OCI-LY1 (cell line): ENCODE data around the gene TSKU.
"Not testable (repeated sequence)": the region's sequence is repeated elsewhere in the genome, so short reads cannot be mapped to it uniquely, and the experiment has no call there.

Experiments used
- H2AFZ ChIP-seq: fragments of 200-600 bp; sonication (generic), shearing (Covaris generic); 2 replicates; pipeline ENCODE4 v1.6.0; 2014; ENCODE audit warnings: antibody characterized with exemption, mild to moderate bottlenecking, low read length
- H3F3A ChIP-seq: fragments of 200-600 bp; sonication (generic), shearing (Covaris generic); 2 replicates; pipeline ENCODE4 v1.6.0; 2014; ENCODE audit warnings: mild to moderate bottlenecking, antibody characterized with exemption, low read length, moderate library complexity; ENCODE audit not compliant: insufficient read depth
- H3K27ac ChIP-seq: fragments of 200-600 bp; sonication (generic); 2 replicates; pipeline ENCODE4 v1.5.1; 2014; ENCODE audit warnings: low read length, mixed run types, mild to moderate bottlenecking, low read depth; ENCODE audit not compliant: poor library complexity, severe bottlenecking
- H3K27me3 ChIP-seq: fragments of 200-600 bp; sonication (generic); 2 replicates; pipeline ENCODE4 v1.6.0; 2014; ENCODE audit warnings: antibody characterized with exemption, mild to moderate bottlenecking, low read length, moderate library complexity; ENCODE audit not compliant: insufficient read depth
- H3K36me3 ChIP-seq: fragments of 200-600 bp; sonication (generic); 2 replicates; pipeline ENCODE4 v1.6.1; 2014; ENCODE audit warnings: mild to moderate bottlenecking, antibody characterized with exemption, low read length, moderate library complexity, mixed read lengths; ENCODE audit not compliant: insufficient read depth
- H3K4me1 ChIP-seq: fragments of 200-600 bp; sonication (generic); 2 replicates; pipeline ENCODE4 v1.5.1; 2014; ENCODE audit warnings: mild to moderate bottlenecking, low read length, moderate library complexity; ENCODE audit not compliant: insufficient read depth, severe bottlenecking
- H3K4me2 ChIP-seq: fragments of 200-600 bp; sonication (generic), shearing (Covaris generic); 2 replicates; pipeline ENCODE4 v1.6.1; 2014; ENCODE audit warnings: low read length
- H3K4me3 ChIP-seq: fragments of 200-600 bp; sonication (generic); 2 replicates; pipeline ENCODE4 v1.5.1; 2014; ENCODE audit warnings: low read length, low read depth, mild to moderate bottlenecking, mixed read lengths; ENCODE audit not compliant: poor library complexity, severe bottlenecking
- H3K79me2 ChIP-seq: fragments of 200-600 bp; shearing (Covaris generic); 2 replicates; pipeline ENCODE4 v1.6.1; 2016; ENCODE audit warnings: mixed run types, low read length, mixed read lengths; ENCODE audit not compliant: insufficient read depth
- H3K9ac ChIP-seq: fragments of 200-600 bp; sonication (generic), shearing (Covaris generic); 2 replicates; pipeline ENCODE4 v1.6.1; 2014; ENCODE audit warnings: mild to moderate bottlenecking, low read length, mixed read lengths
- H3K9me2 ChIP-seq: fragments of 200-600 bp; sonication (generic), shearing (Covaris generic); 2 replicates; pipeline ENCODE4 v1.6.1; 2014; ENCODE audit warnings: low read depth, mild to moderate bottlenecking, low read length, mixed read lengths
- H3K9me3 ChIP-seq: fragments of 200-600 bp; shearing (Covaris generic); 2 replicates; pipeline ENCODE4 v1.6.1; 2014; ENCODE audit warnings: low read length, mixed read lengths
- H4K20me1 ChIP-seq: fragments of 200-600 bp; sonication (generic), shearing (Covaris generic); 2 replicates; pipeline ENCODE4 v1.6.0; 2016; ENCODE audit warnings: mild to moderate bottlenecking, low read length; ENCODE audit not compliant: insufficient read depth
- CTCF ChIP-seq: fragments of 200-600 bp; sonication (generic), shearing (Covaris generic); IDR thresholded peaks from 2 replicates; pipeline ENCODE4 v1.5.1; 2017; ENCODE audit warnings: mild to moderate bottlenecking, antibody characterized with exemption, low read length, moderate library complexity, mixed read lengths
- EZH2 ChIP-seq: fragments of 200-600 bp; sonication (generic), shearing (Covaris generic); IDR thresholded peaks from 2 replicates; pipeline ENCODE4 v1.8.0; 2017; ENCODE audit warnings: borderline replicate concordance, mixed run types, mild to moderate bottlenecking, antibody characterized with exemption, low read length, moderate library complexity, mixed read lengths

The TSKU gene, protein sequence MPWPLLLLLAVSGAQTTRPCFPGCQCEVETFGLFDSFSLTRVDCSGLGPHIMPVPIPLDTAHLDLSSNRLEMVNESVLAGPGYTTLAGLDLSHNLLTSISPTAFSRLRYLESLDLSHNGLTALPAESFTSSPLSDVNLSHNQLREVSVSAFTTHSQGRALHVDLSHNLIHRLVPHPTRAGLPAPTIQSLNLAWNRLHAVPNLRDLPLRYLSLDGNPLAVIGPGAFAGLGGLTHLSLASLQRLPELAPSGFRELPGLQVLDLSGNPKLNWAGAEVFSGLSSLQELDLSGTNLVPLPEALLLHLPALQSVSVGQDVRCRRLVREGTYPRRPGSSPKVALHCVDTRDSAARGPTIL

GRCh38 chr11:76783294-76783895 is at the start of gene TSKU:
TSS of gene TSKU (plus strand) at chr11:76783356. CDS start at chr11:76795617, 12,261 bp downstream.
- Histone ChIP-seq H3K4me1 (peaks cover 5% of the 10 kb centered on the region), H3F3A (no peaks in the 10 kb centered on the region), H3K79me2 (no peaks in the 10 kb centered on the region), H3K9me2 (no peaks in the 10 kb centered on the region), H3K36me3 (no peaks in the 10 kb centered on the region), H3K9me3 (no peaks in the 10 kb centered on the region), H3K9ac (peak within 1 kb of the TSS; percentile 52; the same call in 1 of the 2 replicates), H2AFZ (no peak within 1 kb of the TSS), H3K27ac (no peak within 1 kb of the TSS), H3K27me3 (no peaks in the 10 kb centered on the region; the same call in 1 of the 2 replicates), H4K20me1 (no peaks in the 10 kb centered on the region), H3K4me2 (peak within 1 kb of the TSS; percentile 89), H3K4me3 (peak within 1 kb of the TSS; percentile 65)
- TF ChIP-seq CTCF, result no peak
- no peak for TF ChIP-seq EZH2

GRCh38 chr11:76733906-76734305 is 49.2 kb upstream of the TSKU start:
- not testable (repeated sequence) for H3K79me2 ChIP-seq, H3K4me1 ChIP-seq, H3F3A ChIP-seq, H3K9ac ChIP-seq, H3K4me3 ChIP-seq, H3K27me3 ChIP-seq, H2AFZ ChIP-seq, H3K36me3 ChIP-seq, H3K4me2 ChIP-seq, H3K27ac ChIP-seq, H3K9me2 ChIP-seq, H4K20me1 ChIP-seq, H3K9me3 ChIP-seq
- TF ChIP-seq CTCF, result peak; percentile 56

DNA sequence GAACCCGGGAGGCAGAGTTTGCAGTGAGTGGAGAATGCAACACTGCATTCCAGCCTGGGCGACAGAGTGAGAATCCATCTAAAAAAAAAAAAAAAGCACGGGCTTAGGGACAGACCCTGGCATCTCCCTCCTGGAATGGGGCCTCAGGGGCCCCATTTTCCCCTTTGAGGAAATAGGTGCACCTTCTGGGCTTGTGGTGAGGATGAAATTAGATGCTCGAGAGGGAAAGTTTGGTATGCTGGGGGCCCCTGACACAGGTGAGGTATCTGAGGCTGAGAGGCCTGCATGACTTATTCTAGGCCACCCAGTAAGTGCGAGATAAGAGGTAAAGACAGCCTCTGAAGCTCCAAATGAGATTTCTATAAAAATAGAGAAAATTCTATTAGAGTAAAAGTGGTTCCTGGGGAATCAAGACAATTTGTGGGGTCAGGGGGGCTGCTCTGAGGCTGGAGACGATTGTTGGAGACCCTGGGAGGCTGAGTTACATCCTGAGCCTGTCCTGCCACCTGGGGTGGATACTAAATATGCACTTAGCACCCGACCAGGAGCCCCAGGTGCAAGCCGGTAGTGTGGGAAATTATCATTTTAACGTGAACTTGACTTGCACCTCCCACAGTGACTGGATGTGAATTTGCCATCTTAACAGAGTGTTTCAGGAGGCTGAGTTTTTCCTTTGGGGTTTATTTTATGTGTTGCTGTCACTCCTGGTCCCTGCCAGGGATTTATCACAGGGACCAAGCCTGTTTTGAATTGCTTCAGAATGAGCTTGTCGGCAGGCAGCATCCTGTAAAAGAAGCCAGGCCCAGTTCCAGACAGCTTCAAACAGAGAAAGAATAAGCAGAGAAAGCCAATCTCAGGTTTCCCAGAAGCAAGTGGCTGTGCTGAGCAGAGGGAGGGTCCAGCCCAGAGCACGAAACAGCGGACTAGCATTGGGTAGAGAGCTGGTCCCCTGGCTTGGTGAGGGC is 48.4 kb upstream of the TSKU start:
- H3K79me2 ChIP-seq, result no peaks in the 10 kb centered on the region
- no peak overlapping the region for H2AFZ ChIP-seq
- H3F3A ChIP-seq, result no peaks in the 10 kb centered on the region
- no peak overlapping the region for H3K9ac ChIP-seq
- no peaks in the 10 kb centered on the region for H3K4me1 ChIP-seq
- H3K9me2 ChIP-seq, result no peaks in the 10 kb centered on the region
- no peaks in the 10 kb centered on the region for H4K20me1 ChIP-seq
- peaks cover 4% of the 10 kb centered on the region for H3K27me3 ChIP-seq
- H3K36me3 ChIP-seq, result no peaks in the 10 kb centered on the region
- TF ChIP-seq EZH2 (no peak), CTCF (no peak)
- H3K4me3 ChIP-seq, result no peak overlapping the region
- H3K27ac ChIP-seq, result no peak overlapping the region
- H3K9me3 ChIP-seq, result no peaks in the 10 kb centered on the region
- no peak overlapping the region for H3K4me2 ChIP-seq
